GM19035 (cell line): Measurements from ENCODE around the gene XRCC4.
"Not testable (repeated sequence)": the region's sequence is repeated elsewhere in the genome, so short reads cannot be mapped to it uniquely, and the experiment has no call there.

Experiments
- ATAC-seq: cut with Tn5 transposase; IDR thresholded peaks from one replicate; pipeline ENCODE4 v1.9.1; 2021; ENCODE audit not compliant: unreplicated experiment

XRCC4 gene

DNA sequence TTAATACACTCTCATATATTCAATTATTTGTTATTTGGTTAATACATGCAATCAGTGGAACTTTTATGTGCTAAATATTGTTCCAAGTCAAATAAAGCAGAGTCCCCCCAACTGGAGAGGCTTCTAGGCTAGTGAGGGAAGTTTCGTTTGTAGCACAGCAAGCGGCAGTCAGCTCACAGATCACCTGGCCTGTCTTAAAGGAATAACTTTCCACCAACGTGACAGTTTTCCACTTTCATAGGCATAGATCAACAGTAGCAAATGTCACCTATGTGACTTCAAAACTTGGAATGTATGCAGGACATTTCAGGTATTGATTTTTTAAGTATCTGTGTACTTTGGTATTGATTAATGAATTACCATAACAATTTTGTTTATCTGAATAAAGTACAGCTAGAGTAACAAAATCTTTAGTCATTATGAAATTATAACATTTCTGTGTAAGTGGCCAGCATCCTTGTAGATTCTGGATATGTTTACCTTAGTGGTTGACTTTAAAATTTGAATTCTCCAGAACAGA lies 264.5 kb downstream of the XRCC4 start:
- ATAC-seq: no peak

DNA sequence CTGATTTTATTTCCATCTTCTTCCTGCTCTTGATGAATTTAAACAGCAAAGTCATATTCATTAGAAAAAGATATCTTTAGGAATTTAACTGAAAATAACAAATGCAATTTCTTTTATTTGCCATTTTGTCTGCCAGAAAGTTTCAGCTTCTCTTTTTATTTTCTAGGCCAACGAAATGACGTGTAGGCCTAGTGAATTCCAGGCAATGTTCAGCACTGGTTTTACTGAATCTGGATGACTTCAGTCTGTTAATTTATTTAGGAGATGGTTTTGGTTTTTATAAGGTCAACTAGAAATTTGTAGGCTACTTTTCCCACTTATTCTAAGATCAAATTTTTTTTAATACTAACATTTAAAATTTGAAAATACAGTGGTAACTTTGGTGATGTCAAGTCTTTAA lies 265.1 kb downstream of the XRCC4 start:
- ATAC-seq: no peak

DNA sequence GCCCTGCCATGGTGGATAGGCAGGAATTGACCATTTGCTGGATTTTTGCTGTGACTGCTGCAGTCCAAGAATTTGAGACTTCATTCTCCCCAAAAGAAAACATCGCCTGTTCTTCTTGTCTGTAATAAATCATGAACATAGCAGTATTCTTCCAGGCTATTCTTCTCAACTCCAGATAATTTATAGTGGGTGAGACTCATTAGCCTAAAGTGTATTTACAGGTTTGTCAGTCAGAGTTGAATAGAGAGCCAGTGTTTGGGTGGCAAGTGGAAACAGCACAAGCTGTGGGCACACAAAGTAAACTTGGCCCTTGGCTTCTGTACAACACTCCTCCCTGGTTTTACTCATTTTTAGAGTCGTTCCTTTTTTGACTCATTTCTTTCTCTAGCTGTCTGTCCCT lies 266.0 kb downstream of the XRCC4 start:
- ATAC-seq: no peak

- no peak for ATAC-seq
These were observed 268.1 kb downstream of the XRCC4 start for GRCh38 chr5:83345423-83345822.

GRCh38 chr5:83348281-83348780 lies 271.0 kb downstream of the XRCC4 start:
- ATAC-seq: no peak

DNA sequence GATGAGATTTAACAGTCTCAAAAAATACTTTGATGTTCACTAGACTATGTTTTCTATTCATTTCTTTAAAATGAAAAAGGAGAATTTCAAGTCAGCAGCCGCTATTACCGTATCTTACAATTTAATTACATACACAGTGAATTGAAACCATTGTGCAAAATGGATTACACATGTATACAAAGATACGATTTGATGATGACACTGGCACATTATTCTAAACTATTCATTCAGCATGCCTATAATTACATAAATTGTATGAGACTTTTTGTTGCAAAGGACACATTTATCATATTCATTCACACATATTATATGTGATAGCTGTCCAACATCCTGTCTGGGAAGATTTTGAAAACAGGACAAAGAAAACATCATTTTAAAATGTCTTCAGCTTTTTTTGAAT lies 275.9 kb downstream of the XRCC4 start:
- ATAC-seq: no peak

DNA sequence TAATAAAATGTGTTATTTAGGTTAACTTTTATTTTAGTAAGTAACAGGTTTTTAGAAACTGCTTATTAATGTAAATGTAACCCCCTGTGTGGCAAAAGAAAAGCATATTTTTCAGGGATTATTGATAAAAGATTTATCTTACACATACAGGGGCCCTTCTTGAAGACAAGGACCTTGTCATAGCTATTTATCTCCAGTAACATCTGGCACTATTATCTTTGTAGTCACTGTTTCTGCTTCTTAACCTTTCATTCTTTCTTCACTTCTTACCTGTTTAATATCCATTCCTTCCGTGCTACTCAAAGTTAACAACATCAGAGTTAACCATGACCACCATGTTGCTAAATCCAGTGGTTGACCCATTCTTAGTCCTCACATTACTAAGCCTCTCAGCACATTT lies 276.4 kb downstream of the XRCC4 start:
- no peak for ATAC-seq

GRCh38 chr5:83354958-83355357 lies 277.6 kb downstream of the XRCC4 start:
- ATAC-seq: no peak

- not testable (repeated sequence) for ATAC-seq
These were observed 278.2 kb downstream of the XRCC4 start for GRCh38 chr5:83355482-83356014.

DNA sequence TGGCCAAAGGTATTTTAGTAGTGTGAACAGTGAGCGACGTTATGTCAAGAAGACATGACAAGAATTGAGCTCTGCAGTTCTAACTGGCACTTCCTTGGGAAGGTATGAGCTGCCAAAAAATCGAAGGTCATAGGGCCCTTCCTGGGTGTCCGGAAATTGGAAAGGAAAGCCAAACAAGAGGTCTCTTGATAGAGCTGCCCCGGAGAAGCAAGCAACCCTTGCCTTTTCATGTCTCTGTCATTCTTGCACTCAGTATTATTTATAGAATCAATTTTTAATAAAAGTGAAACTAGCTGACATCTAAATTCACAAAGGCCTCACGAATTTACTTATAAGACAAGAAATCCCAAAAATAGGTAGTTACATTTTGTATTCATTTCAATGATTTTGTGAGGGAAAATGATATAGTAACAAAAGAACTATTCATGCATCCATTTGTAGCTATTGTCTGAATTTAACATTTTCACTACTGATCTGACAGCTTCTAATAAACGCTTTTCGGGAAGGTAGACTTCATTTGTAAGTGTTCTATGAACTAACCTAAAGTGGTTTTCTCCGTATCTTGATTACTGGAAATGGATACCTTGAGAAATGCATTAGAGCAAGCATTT lies 280.4 kb downstream of the XRCC4 start:
- no peak for ATAC-seq

GRCh38 chr5:83360573-83360972 lies 283.2 kb downstream of the XRCC4 start:
- ATAC-seq: no peak

GRCh38 chr5:83362526-83362925 lies 285.2 kb downstream of the XRCC4 start:
- no peak for ATAC-seq

GRCh38 chr5:83363111-83363885 lies 286.0 kb downstream of the XRCC4 start:
- no peak for ATAC-seq

DNA sequence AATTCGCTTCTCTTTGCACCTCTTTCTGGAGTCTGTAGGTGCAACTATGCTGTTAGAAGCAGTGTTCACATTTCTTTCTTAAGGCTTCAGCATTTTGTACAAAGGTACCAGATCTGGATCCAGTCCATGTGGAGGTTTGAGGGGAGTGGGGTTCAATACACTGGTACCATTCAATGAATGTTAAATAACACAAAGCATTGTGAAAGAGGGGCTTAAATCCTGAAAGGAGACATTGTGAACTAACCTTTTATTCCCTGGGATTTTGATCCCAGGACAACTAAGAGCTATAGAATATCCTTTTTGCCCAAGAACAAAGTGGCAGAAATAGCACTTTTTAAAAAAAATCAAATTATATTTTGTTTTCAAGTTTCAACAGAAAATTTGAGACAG lies 286.5 kb downstream of the XRCC4 start:
- ATAC-seq: no peak

- ATAC-seq: no peak
These were observed 287.3 kb downstream of the XRCC4 start for GRCh38 chr5:83364312-83365299.

- ATAC-seq: no peak
These were observed 291.0 kb downstream of the XRCC4 start for GRCh38 chr5:83368319-83368718.

GRCh38 chr5:83368835-83369234 lies 291.5 kb downstream of the XRCC4 start:
- ATAC-seq: no peak

- no peak for ATAC-seq
These were observed 293.6 kb downstream of the XRCC4 start for GRCh38 chr5:83370957-83371356.

GRCh38 chr5:83371726-83372125 lies 294.4 kb downstream of the XRCC4 start:
- no peak for ATAC-seq

- no peak for ATAC-seq
These were observed 297.2 kb downstream of the XRCC4 start for GRCh38 chr5:83374547-83374946.
